Cardiac muscle cell (in vitro differentiated cells and primary cell): Measurements from ENCODE around the gene GATA2. TPM values are rescaled to one million over a fixed set of nuclear protein-coding genes. Genes with fewer than 3 reads are reported as not detected.

Source experiments
- DNase-seq, 2 donors: peaks; one replicate each; pipeline versions ENCODE4 v3.0.0 to v3.0.0-alpha.2; 2010 to 2017; ENCODE audit warnings: low read depth in 1 of 2, low spot score in 1 of 2
- H3K27ac ChIP-seq: fragments of 200-600 bp; sonication (generic); 2 replicates; pipeline ENCODE4 v1.5.1; 2016
- H3K27me3 ChIP-seq: fragments of 200-600 bp; sonication (generic); 2 replicates; pipeline ENCODE4 v1.6.0; 2016; ENCODE audit warnings: control low read depth
- H3K36me3 ChIP-seq: fragments of 200-600 bp; sonication (generic); 2 replicates; pipeline ENCODE4 v1.5.1; 2016; ENCODE audit warnings: control low read depth
- H3K4me1 ChIP-seq: fragments of 200-600 bp; sonication (generic); 2 replicates; pipeline ENCODE4 v1.8.1; 2017; ENCODE audit warnings: low read depth, mild to moderate bottlenecking, mixed run types
- H3K4me3 ChIP-seq: fragments of 200-600 bp; sonication (generic); 2 replicates; pipeline ENCODE4 v1.5.1; 2016; ENCODE audit warnings: mild to moderate bottlenecking
- H3K9me3 ChIP-seq: fragments of 200-600 bp; sonication (generic); 2 replicates; pipeline ENCODE4 v1.5.1; 2017; ENCODE audit warnings: low read depth, mild to moderate bottlenecking, control low read depth
- CTCF ChIP-seq: IDR thresholded peaks from 2 replicates; pipeline ENCODE4 v1.5.1; 2012; ENCODE audit warnings: low read depth, mild to moderate bottlenecking, low read length
- polyA plus RNA-seq: library from polyadenylated mRNA; unstranded; fragments of >200 nt; fragmentation: Nextera tagmentation; extraction: Ambion mirVana; gene quantifications from 2 replicates; pipeline ENCODE4 v1.2.1, GENCODE V29; 2016
- total RNA-seq: library from RNA; depleted of rRNA; stranded (reverse); fragments of >200 nt; gene quantifications from 2 replicates; pipeline ENCODE4 v1.2.3, GENCODE V29; 2016

Gene GATA2
- total and polyA plus RNA-seq, 2 experiments from 2014 or later, result 15.2 to 18.3 TPM

GRCh38 chr3:128438488-128439072 is 54.4 kb downstream of the GATA2 start:
- H3K36me3 ChIP-seq, result no peaks in the 10 kb centered on the region
- H3K27me3 ChIP-seq, result peaks cover 53% of the 10 kb centered on the region
- no peaks in the 10 kb centered on the region for H3K4me1 ChIP-seq
- no peak overlapping the region for H3K27ac ChIP-seq
- no peak overlapping the region for H3K4me3 ChIP-seq
- H3K9me3 ChIP-seq, result no peaks in the 10 kb centered on the region
- peak in 1 of 2 donors; percentile 51 for DNase-seq
- peak; percentile 55 for TF ChIP-seq CTCF

- Histone ChIP-seq H3K9me3 (no peaks in the 10 kb centered on the region), H3K4me1 (peaks cover 3% of the 10 kb centered on the region), H3K36me3 (no peaks in the 10 kb centered on the region), H3K27me3 (peaks cover 63% of the 10 kb centered on the region), H3K27ac (no peak overlapping the region), H3K4me3 (no peak overlapping the region)
- TF ChIP-seq CTCF, result no peak
- DNase-seq, result no peak
Measured at GRCh38 chr3:128436214-128436613, 56.8 kb downstream of the GATA2 start.

- DNase-seq, result no peak
- Histone ChIP-seq H3K4me1 (peaks cover 3% of the 10 kb centered on the region), H3K27me3 (peaks cover 63% of the 10 kb centered on the region), H3K4me3 (no peak overlapping the region), H3K27ac (no peak overlapping the region), H3K36me3 (no peaks in the 10 kb centered on the region), H3K9me3 (no peaks in the 10 kb centered on the region)
- TF ChIP-seq CTCF, result no peak
Measured at GRCh38 chr3:128435561-128435960, 57.4 kb downstream of the GATA2 start.

- Histone ChIP-seq H3K4me1 (peaks cover 3% of the 10 kb centered on the region), H3K27ac (no peak overlapping the region), H3K9me3 (no peaks in the 10 kb centered on the region), H3K27me3 (peaks cover 61% of the 10 kb centered on the region), H3K4me3 (no peak overlapping the region), H3K36me3 (no peaks in the 10 kb centered on the region)
- DNase-seq, result no peak
- TF ChIP-seq CTCF, result no peak
Measured at GRCh38 chr3:128435058-128435457, 57.9 kb downstream of the GATA2 start.

- no peak for DNase-seq
- H3K27ac ChIP-seq, result no peak overlapping the region
- no peaks in the 10 kb centered on the region for H3K9me3 ChIP-seq
- TF ChIP-seq CTCF, result no peak
- no peaks in the 10 kb centered on the region for H3K36me3 ChIP-seq
- no peak overlapping the region for H3K4me3 ChIP-seq
- H3K27me3 ChIP-seq, result peaks cover 60% of the 10 kb centered on the region
- peaks cover 3% of the 10 kb centered on the region for H3K4me1 ChIP-seq
Measured at GRCh38 chr3:128434524-128434923, 58.5 kb downstream of the GATA2 start.

GRCh38 chr3:128433837-128434165 is 59.2 kb downstream of the GATA2 start:
- H3K27me3 ChIP-seq, result peaks cover 57% of the 10 kb centered on the region

More at GRCh38 chr3:128433837-128434165, 59.2 kb downstream of the GATA2 start:
- no peak overlapping the region for H3K4me3 ChIP-seq
- DNase-seq, result no peak
- H3K27ac ChIP-seq, result no peak overlapping the region
- H3K36me3 ChIP-seq, result no peaks in the 10 kb centered on the region
- H3K9me3 ChIP-seq, result no peaks in the 10 kb centered on the region
- no peak for TF ChIP-seq CTCF
- peaks cover 3% of the 10 kb centered on the region for H3K4me1 ChIP-seq
